Measurements from ENCODE around the gene CKAP5.

Gene CKAP5

GRCh38 chr11:46834821-46835220, 11.3 kb downstream of the CKAP5 start:
- no peak overlapping the region for H2BK12ac ChIP-seq (ENCODE audit: low read length)
- WGBS (ENCODE audit: extremely low coverage, insufficient coverage, insufficient read length): no CpG with 5 or more reads among the region's 4 CpGs

DNA sequence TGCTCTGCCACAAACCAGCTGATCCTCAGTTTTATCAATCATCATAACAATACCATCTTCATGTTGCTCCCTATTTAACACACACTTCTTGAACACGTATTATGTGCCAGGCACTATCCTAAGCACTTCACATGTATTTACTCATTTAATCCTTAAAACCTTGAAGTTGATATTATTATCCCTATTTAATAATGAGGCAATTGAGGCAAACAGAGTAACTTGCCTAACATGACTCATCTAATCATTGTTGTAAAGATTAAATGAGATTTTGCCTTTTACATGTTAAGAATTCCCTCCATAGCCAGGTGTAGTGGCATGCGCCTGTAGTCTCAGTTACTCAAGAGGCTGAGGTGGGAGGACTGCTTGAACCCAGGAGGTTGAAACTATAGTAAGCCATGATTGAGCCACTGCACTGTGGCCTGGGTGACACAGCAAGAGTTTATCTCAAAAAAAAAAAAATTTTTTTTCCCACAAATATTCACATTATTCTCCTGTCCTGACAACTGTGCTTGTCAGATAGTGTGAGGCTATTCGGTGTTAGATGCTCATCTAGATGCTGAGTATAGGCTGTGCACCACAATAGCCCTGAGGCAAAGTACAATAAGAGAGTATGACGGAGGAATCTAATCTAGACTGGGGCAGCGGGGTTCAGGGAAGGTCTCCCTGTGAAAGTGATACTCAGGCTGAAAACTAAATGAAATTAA, 13.4 kb downstream of the CKAP5 start:
- Histone ChIP-seq H4K8ac (ENCODE audit: low read depth, low read length) (no peak overlapping the region), H3K27me3 (ENCODE audit: insufficient read depth, low read length) (no peaks in the 10 kb centered on the region)

More at GRCh38 chr11:46834821-46835220, 11.3 kb downstream of the CKAP5 start:
- no peak overlapping the region for H3K9ac ChIP-seq (ENCODE audit: low read length)
- H3K4me3 ChIP-seq (ENCODE audit: low read depth, low read length): no peak overlapping the region
- no peaks in the 10 kb centered on the region for H3K9me3 ChIP-seq (ENCODE audit: insufficient read depth, low read depth, low read length)
- H3K27ac ChIP-seq (ENCODE audit: low read depth, low read length): no peak overlapping the region
- H3K18ac ChIP-seq (ENCODE audit: low read length): no peak overlapping the region
- H3K79me2 ChIP-seq (ENCODE audit: control insufficient read depth, insufficient read depth, low read length, poor library complexity): peaks cover 4% of the 10 kb centered on the region
- H2AFZ ChIP-seq (ENCODE audit: insufficient read depth, low read length, poor library complexity): no peak overlapping the region
- H4K8ac ChIP-seq (ENCODE audit: low read depth, low read length): no peak overlapping the region
- DNase-seq: no peak
- no peak overlapping the region for H3K14ac ChIP-seq (ENCODE audit: low read length)
- no peak overlapping the region for H2AK5ac ChIP-seq (ENCODE audit: low read length)
- H3K4ac ChIP-seq (ENCODE audit: low read depth, low read length): peak overlapping the region; percentile 10
- H4K91ac ChIP-seq (ENCODE audit: low read depth, low read length): no peak overlapping the region
- no peaks in the 10 kb centered on the region for H3K27me3 ChIP-seq (ENCODE audit: insufficient read depth, low read length)
- no peaks in the 10 kb centered on the region for H3K79me1 ChIP-seq (ENCODE audit: low read length)
- H3K23ac ChIP-seq (ENCODE audit: low read length): no peak overlapping the region
- no peak overlapping the region for H2BK5ac ChIP-seq (ENCODE audit: low read depth, low read length, poor library complexity)
- H3K36me3 ChIP-seq (ENCODE audit: control insufficient read depth in 1 of 2, insufficient read depth in 2 of 2, low read length in 2 of 2): no peaks in the 10 kb centered on the region
- H2BK120ac ChIP-seq (ENCODE audit: insufficient read depth, low read length, poor library complexity): no peak overlapping the region
- no peak overlapping the region for H3K4me2 ChIP-seq (ENCODE audit: low read length)
- H4K12ac ChIP-seq (ENCODE audit: low read depth, low read length): no peak overlapping the region
- H3K4me1 ChIP-seq (ENCODE audit: control insufficient read depth in 1 of 2, insufficient read depth in 2 of 2, low read length in 2 of 2): no peaks in the 10 kb centered on the region

GRCh38 chr11:46827995-46828394, 18.1 kb downstream of the CKAP5 start:
- no peak overlapping the region for H3K14ac ChIP-seq (ENCODE audit: low read length)
- no peaks in the 10 kb centered on the region for H3K9me3 ChIP-seq (ENCODE audit: insufficient read depth, low read depth, low read length)
- no peak overlapping the region for H2BK5ac ChIP-seq (ENCODE audit: low read depth, low read length, poor library complexity)
- H2BK120ac ChIP-seq (ENCODE audit: insufficient read depth, low read length, poor library complexity): no peak overlapping the region
- H3K4me2 ChIP-seq (ENCODE audit: low read length): no peak overlapping the region
- H3K27ac ChIP-seq (ENCODE audit: low read depth, low read length): no peak overlapping the region
- H3K23ac ChIP-seq (ENCODE audit: low read length): no peak overlapping the region
- H3K4me3 ChIP-seq (ENCODE audit: low read depth, low read length): no peak overlapping the region
- no peak overlapping the region for H3K9ac ChIP-seq (ENCODE audit: low read length)
- no peaks in the 10 kb centered on the region for H3K36me3 ChIP-seq (ENCODE audit: control insufficient read depth in 1 of 2, insufficient read depth in 2 of 2, low read length in 2 of 2)
- WGBS (ENCODE audit: extremely low coverage, insufficient coverage, insufficient read length): no CpG with 5 or more reads among the region's 1 CpG
- H3K79me2 ChIP-seq (ENCODE audit: control insufficient read depth, insufficient read depth, low read length, poor library complexity): peaks cover 8% of the 10 kb centered on the region
- no peak overlapping the region for H3K18ac ChIP-seq (ENCODE audit: low read length)
- DNase-seq: no peak
- no peak overlapping the region for H4K91ac ChIP-seq (ENCODE audit: low read depth, low read length)
- H3K4me1 ChIP-seq (ENCODE audit: control insufficient read depth in 1 of 2, insufficient read depth in 2 of 2, low read length in 2 of 2): peaks cover 3 to 6% of the 10 kb centered on the region in 2 experiments
- no peak overlapping the region for H4K12ac ChIP-seq (ENCODE audit: low read depth, low read length)
- no peaks in the 10 kb centered on the region for H3K27me3 ChIP-seq (ENCODE audit: insufficient read depth, low read length)
- no peak overlapping the region for H2AFZ ChIP-seq (ENCODE audit: insufficient read depth, low read length, poor library complexity)
- no peak overlapping the region for H2BK12ac ChIP-seq (ENCODE audit: low read length)
- H2AK5ac ChIP-seq (ENCODE audit: low read length): no peak overlapping the region
- no peaks in the 10 kb centered on the region for H3K79me1 ChIP-seq (ENCODE audit: low read length)
- H3K4ac ChIP-seq (ENCODE audit: low read depth, low read length): no peak overlapping the region
- no peak overlapping the region for H4K8ac ChIP-seq (ENCODE audit: low read depth, low read length)

More for the DNA sequence above, 13.4 kb downstream of the CKAP5 start:
- H3K4me2 ChIP-seq (ENCODE audit: low read length): no peak overlapping the region
- no peak overlapping the region for H3K4ac ChIP-seq (ENCODE audit: low read depth, low read length)
- H3K18ac ChIP-seq (ENCODE audit: low read length): no peak overlapping the region
- no peak overlapping the region for H2BK12ac ChIP-seq (ENCODE audit: low read length)
- H2AFZ ChIP-seq (ENCODE audit: insufficient read depth, low read length, poor library complexity): no peak overlapping the region
- H3K9ac ChIP-seq (ENCODE audit: low read length): no peak overlapping the region
- no peak overlapping the region for H3K27ac ChIP-seq (ENCODE audit: low read depth, low read length)
- no peak overlapping the region for H4K91ac ChIP-seq (ENCODE audit: low read depth, low read length)
- H3K23ac ChIP-seq (ENCODE audit: low read length): no peak overlapping the region
- peak; percentile 43 to 48 for DNase-seq
- H3K9me3 ChIP-seq (ENCODE audit: insufficient read depth, low read depth, low read length): no peaks in the 10 kb centered on the region
- H2BK120ac ChIP-seq (ENCODE audit: insufficient read depth, low read length, poor library complexity): no peak overlapping the region
- no peaks in the 10 kb centered on the region for H3K4me1 ChIP-seq (ENCODE audit: control insufficient read depth in 1 of 2, insufficient read depth in 2 of 2, low read length in 2 of 2)
- H2AK5ac ChIP-seq (ENCODE audit: low read length): no peak overlapping the region
- H3K79me1 ChIP-seq (ENCODE audit: low read length): no peaks in the 10 kb centered on the region
- H3K36me3 ChIP-seq (ENCODE audit: control insufficient read depth in 1 of 2, insufficient read depth in 2 of 2, low read length in 2 of 2): no peaks in the 10 kb centered on the region
- no peak overlapping the region for H3K14ac ChIP-seq (ENCODE audit: low read length)
- H3K4me3 ChIP-seq (ENCODE audit: low read depth, low read length): no peak overlapping the region
- no peak overlapping the region for H4K12ac ChIP-seq (ENCODE audit: low read depth, low read length)
- WGBS (ENCODE audit: extremely low coverage, insufficient coverage, insufficient read length): no CpG with 5 or more reads among the region's 5 CpGs
- H2BK5ac ChIP-seq (ENCODE audit: low read depth, low read length, poor library complexity): no peak overlapping the region
- peaks cover 2% of the 10 kb centered on the region for H3K79me2 ChIP-seq (ENCODE audit: control insufficient read depth, insufficient read depth, low read length, poor library complexity)

DNA sequence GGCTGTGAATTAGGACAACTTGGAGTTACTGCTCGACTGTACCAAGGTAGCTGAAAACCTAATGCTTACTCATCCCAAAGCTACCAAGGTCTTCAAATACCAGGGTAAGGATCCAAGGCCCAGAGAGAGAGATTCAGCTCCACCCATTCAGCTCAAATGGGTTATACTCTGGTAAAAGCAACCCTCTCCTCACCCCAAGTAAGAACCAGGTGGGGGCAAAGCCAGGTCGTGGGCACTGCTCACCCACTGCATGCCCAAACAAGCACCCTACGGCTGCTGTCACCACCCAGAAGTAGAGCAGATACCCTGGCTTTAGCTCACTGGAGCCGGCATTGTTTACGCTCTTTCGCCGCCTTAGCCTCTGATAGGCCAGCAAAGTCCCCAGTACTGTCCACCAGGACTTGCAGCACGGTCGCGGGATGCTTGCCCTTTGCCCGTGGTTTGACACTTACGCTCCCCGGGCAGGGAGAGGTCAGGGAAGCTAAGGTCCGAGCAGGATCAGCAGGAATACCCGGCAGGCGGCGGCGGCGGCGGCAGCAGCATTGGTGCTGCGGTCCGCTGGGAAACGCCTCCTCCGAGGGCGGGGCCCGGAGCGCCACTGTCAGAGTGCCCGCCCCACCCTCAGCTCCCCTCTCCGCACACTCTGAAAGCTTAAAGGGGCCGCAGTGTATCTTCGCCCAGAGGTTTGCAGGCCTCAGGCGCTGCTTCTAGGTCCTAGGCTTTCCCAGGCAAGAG, 19.6 kb downstream of the CKAP5 start:
- peak overlapping the region; percentile 39 for H3K9ac ChIP-seq (ENCODE audit: low read length)
- no peak overlapping the region for H2BK12ac ChIP-seq (ENCODE audit: low read length)
- H3K79me1 ChIP-seq (ENCODE audit: low read length): no peaks in the 10 kb centered on the region
- peak overlapping the region; percentile 24 for H3K27ac ChIP-seq (ENCODE audit: low read depth, low read length)
- H3K4me3 ChIP-seq (ENCODE audit: low read depth, low read length): peak overlapping the region; percentile 62
- H4K91ac ChIP-seq (ENCODE audit: low read depth, low read length): no peak overlapping the region
- H3K4ac ChIP-seq (ENCODE audit: low read depth, low read length): peak overlapping the region; percentile 37
- H2AK5ac ChIP-seq (ENCODE audit: low read length): no peak overlapping the region
- no CpG with 5 or more reads among the region's 32 CpGs for WGBS (ENCODE audit: extremely low coverage, insufficient coverage, insufficient read length)
- no peak overlapping the region for H4K12ac ChIP-seq (ENCODE audit: low read depth, low read length)
- H2BK5ac ChIP-seq (ENCODE audit: low read depth, low read length, poor library complexity): no peak overlapping the region
- no peaks in the 10 kb centered on the region for H3K9me3 ChIP-seq (ENCODE audit: insufficient read depth, low read depth, low read length)
- no peak overlapping the region for H2AFZ ChIP-seq (ENCODE audit: insufficient read depth, low read length, poor library complexity)
- no peaks in the 10 kb centered on the region for H3K36me3 ChIP-seq (ENCODE audit: control insufficient read depth in 1 of 2, insufficient read depth in 2 of 2, low read length in 2 of 2)
- no peak overlapping the region for H3K23ac ChIP-seq (ENCODE audit: low read length)
- no peak overlapping the region for H3K14ac ChIP-seq (ENCODE audit: low read length)
- H3K27me3 ChIP-seq (ENCODE audit: insufficient read depth, low read length): no peaks in the 10 kb centered on the region
- H2BK120ac ChIP-seq (ENCODE audit: insufficient read depth, low read length, poor library complexity): no peak overlapping the region
- H3K4me2 ChIP-seq (ENCODE audit: low read length): peak overlapping the region; percentile 85
- H3K18ac ChIP-seq (ENCODE audit: low read length): peak overlapping the region; percentile 14
- peaks cover 7% of the 10 kb centered on the region for H3K79me2 ChIP-seq (ENCODE audit: control insufficient read depth, insufficient read depth, low read length, poor library complexity)
- DNase-seq: peak; percentile 83 to 85
- no peak overlapping the region for H4K8ac ChIP-seq (ENCODE audit: low read depth, low read length)
- H3K4me1 ChIP-seq (ENCODE audit: control insufficient read depth in 1 of 2, insufficient read depth in 2 of 2, low read length in 2 of 2): peaks cover 3 to 6% of the 10 kb centered on the region in 2 experiments
